Measurements from ENCODE around the gene APOBEC3C.
A peak's percentile ranks its signal among the peaks of the same experiment; 100 is the strongest.

Gene APOBEC3C

DNA sequence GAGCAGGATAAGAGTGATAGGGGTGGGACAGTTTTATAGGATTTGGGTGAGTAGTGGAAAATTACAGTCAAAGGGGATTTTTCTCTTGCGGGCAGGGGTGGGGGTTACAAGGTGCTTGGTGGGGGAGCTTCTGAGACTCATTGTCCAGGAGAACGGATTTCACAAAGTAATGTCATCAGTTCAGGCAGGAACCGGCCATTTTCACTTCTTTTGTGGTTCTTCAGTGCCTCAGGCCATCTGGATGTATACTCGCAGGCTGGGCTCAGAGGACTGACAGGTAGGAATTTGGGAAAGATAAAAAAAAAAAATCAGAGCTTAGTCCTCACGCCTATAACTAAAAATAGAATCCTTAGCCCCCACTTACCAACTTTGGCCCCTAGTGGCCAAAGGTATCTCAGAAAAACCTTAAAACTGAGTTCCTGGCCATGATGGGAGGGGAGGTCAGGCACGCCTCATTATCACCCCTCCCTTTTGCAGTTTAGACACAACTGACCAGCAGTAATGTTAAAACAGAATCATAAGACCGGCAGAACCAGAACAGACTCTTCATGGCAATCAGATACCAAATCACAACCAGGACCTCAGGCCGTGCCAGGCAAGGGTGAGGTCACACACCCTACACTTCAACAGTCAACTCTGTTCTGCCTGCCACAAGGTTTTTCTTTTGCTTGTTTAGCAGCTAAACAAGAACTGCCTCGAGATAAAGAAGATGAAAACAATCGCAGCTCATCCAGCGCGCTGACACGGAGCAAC lies 54.2 kb downstream of the APOBEC3C start:
- H3K9me2 ChIP-seq (replicated peaks; ENCODE audit: insufficient read depth, low read length) = no peaks in the 10 kb centered on the region
- no peaks in the 10 kb centered on the region for H3K27me3 ChIP-seq (ENCODE audit: low read length)
- H3F3A ChIP-seq (ENCODE audit: insufficient read depth) = peaks cover 90% of the 10 kb centered on the region
- H3K79me2 ChIP-seq (ENCODE audit: insufficient read depth, low read length) = peaks cover 19% of the 10 kb centered on the region
- H3K9ac ChIP-seq (ENCODE audit: low read length) = peak overlapping the region; percentile 74
- H4K20me1 ChIP-seq (ENCODE audit: low read depth, low read length) = no peaks in the 10 kb centered on the region
- peak overlapping the region; percentile 79 for H3K4me2 ChIP-seq (ENCODE audit: low read depth, low read length, poor library complexity, severe bottlenecking)
- no peak for TF ChIP-seq EZH2phosphoT487 (conservative IDR thresholded peaks at IDR 0.05; ENCODE audit: low read length)
- peak; percentile 27 for TF ChIP-seq CTCF (IDR thresholded peaks at IDR 0.05; ENCODE audit: insufficient read depth, low read length, poor library complexity, severe bottlenecking)
- no peaks in the 10 kb centered on the region for H3K36me3 ChIP-seq (ENCODE audit: low read length)
- H2AFZ ChIP-seq (ENCODE audit: low read depth, low read length, severe bottlenecking) = no peak overlapping the region
- peak overlapping the region; percentile 53 for H3K4me3 ChIP-seq (ENCODE audit: insufficient read depth, low read length, poor library complexity, severe bottlenecking)
- no peaks in the 10 kb centered on the region for H3K9me3 ChIP-seq (ENCODE audit: insufficient read depth, low read length)
- H3K27ac ChIP-seq (ENCODE audit: low read depth, low read length) = peak overlapping the region; percentile 99
